NCI-H82 treated with DMSO at 0.1 percent for 48 hours (cell line): Measurements from ENCODE around the gene ARGLU1.

Source experiments
- DNase-seq: peaks from one replicate; lab custom pipeline; 2025; ENCODE audit not compliant: unreplicated experiment; lab: John Stamatoyannopoulos, UW

The ARGLU1 gene

GRCh38 chr13:106548064-106548696, 19.8 kb downstream of the ARGLU1 start:
- DNase-seq = no peak

- DNase-seq = no peak
Measured at GRCh38 chr13:106541826-106542225, 26.1 kb downstream of the ARGLU1 start.

GRCh38 chr13:106540613-106541012, 27.3 kb downstream of the ARGLU1 start:
- no peak for DNase-seq

- no peak for DNase-seq
Measured at GRCh38 chr13:106537521-106537920, 30.4 kb downstream of the ARGLU1 start.

GRCh38 chr13:106536244-106537034, 31.5 kb downstream of the ARGLU1 start:
- peak; percentile 81 for DNase-seq

GRCh38 chr13:106535552-106536243, 32.2 kb downstream of the ARGLU1 start, which contains the start of gene EFNB2:
EFNB2 (minus strand) TSS chr13:106535662; CDS start chr13:106534964, 698 bp downstream.
- peak; percentile 78 for DNase-seq

- no peak for DNase-seq
Measured at GRCh38 chr13:106534639-106535551, 33.0 kb downstream of the ARGLU1 start.

- DNase-seq = peak; percentile 40
Measured at GRCh38 chr13:106533943-106534638, 33.8 kb downstream of the ARGLU1 start.

GRCh38 chr13:106533101-106533942, 34.6 kb downstream of the ARGLU1 start:
- DNase-seq = no peak

- DNase-seq = peak; percentile 67
Measured at GRCh38 chr13:106532111-106532929, 35.6 kb downstream of the ARGLU1 start.

GRCh38 chr13:106530980-106531481, 36.9 kb downstream of the ARGLU1 start:
- peak; percentile 52 for DNase-seq

GRCh38 chr13:106530171-106530851, 37.6 kb downstream of the ARGLU1 start:
- no peak for DNase-seq

GRCh38 chr13:106529415-106530170, 38.3 kb downstream of the ARGLU1 start:
- DNase-seq = peak; percentile 96

- peak; percentile 96 for DNase-seq
Measured at GRCh38 chr13:106528718-106529414, 39.1 kb downstream of the ARGLU1 start.

GRCh38 chr13:106527826-106528225, 40.1 kb downstream of the ARGLU1 start:
- no peak for DNase-seq

- no peak for DNase-seq
Measured at GRCh38 chr13:106527445-106527801, 40.5 kb downstream of the ARGLU1 start.
